IPS-18a (cell line): ENCODE measurements around the gene SH3TC1.

Experiments
- H3K27ac ChIP-seq: one replicate; pipeline ENCODE4 v1.5.1; 2013; ENCODE audit warnings: low read length
- H3K27me3 ChIP-seq: one replicate; pipeline ENCODE4 v1.6.1; 2013; ENCODE audit warnings: mild to moderate bottlenecking, low read length; ENCODE audit not compliant: control insufficient read depth, insufficient read depth
- H3K36me3 ChIP-seq: one replicate; pipeline ENCODE4 v1.6.1; 2013; ENCODE audit warnings: low read depth, low read length; ENCODE audit not compliant: control insufficient read depth
- H3K4me1 ChIP-seq: one replicate; pipeline ENCODE4 v1.6.1; 2013; ENCODE audit warnings: low read depth, low read length; ENCODE audit not compliant: control insufficient read depth
- H3K4me3 ChIP-seq: one replicate; pipeline ENCODE4 v1.5.1; 2013; ENCODE audit warnings: low read length
- H3K9ac ChIP-seq: one replicate; pipeline ENCODE4 v1.6.1; 2013; ENCODE audit warnings: mild to moderate bottlenecking, low read length, moderate library complexity
- H3K9me3 ChIP-seq: one replicate; pipeline ENCODE4 v1.6.1; 2013; ENCODE audit warnings: low read depth, low read length; ENCODE audit not compliant: control insufficient read depth

SH3TC1 gene

GRCh38 chr4:8231551-8232049, 32.5 kb downstream of the SH3TC1 start:
- Histone ChIP-seq H3K36me3 (no peaks in the 10 kb centered on the region), H3K4me1 (peaks cover 2% of the 10 kb centered on the region), H3K27ac (no peak overlapping the region), H3K4me3 (no peak overlapping the region), H3K27me3 (no peaks in the 10 kb centered on the region), H3K9me3 (no peaks in the 10 kb centered on the region), H3K9ac (no peak overlapping the region)

- Histone ChIP-seq H3K27me3 (no peaks in the 10 kb centered on the region), H3K9me3 (no peaks in the 10 kb centered on the region), H3K36me3 (no peaks in the 10 kb centered on the region), H3K27ac (no peak overlapping the region), H3K4me1 (no peaks in the 10 kb centered on the region), H3K9ac (no peak overlapping the region), H3K4me3 (no peak overlapping the region)
Measured at GRCh38 chr4:8232748-8233147, 33.7 kb downstream of the SH3TC1 start.

GRCh38 chr4:8233672-8234484, 34.8 kb downstream of the SH3TC1 start:
- Histone ChIP-seq H3K27ac (no peak overlapping the region), H3K9ac (no peak overlapping the region), H3K36me3 (no peaks in the 10 kb centered on the region), H3K4me1 (no peaks in the 10 kb centered on the region), H3K27me3 (no peaks in the 10 kb centered on the region), H3K4me3 (no peak overlapping the region), H3K9me3 (no peaks in the 10 kb centered on the region)

GRCh38 chr4:8234715-8235114, 35.6 kb downstream of the SH3TC1 start:
- H3K27me3 ChIP-seq = no peaks in the 10 kb centered on the region
- no peaks in the 10 kb centered on the region for H3K9me3 ChIP-seq
- no peaks in the 10 kb centered on the region for H3K36me3 ChIP-seq
- H3K4me1 ChIP-seq = no peaks in the 10 kb centered on the region
- no peak overlapping the region for H3K4me3 ChIP-seq
- no peak overlapping the region for H3K9ac ChIP-seq
- no peak overlapping the region for H3K27ac ChIP-seq

- H3K9me3 ChIP-seq = no peaks in the 10 kb centered on the region
- H3K27ac ChIP-seq = no peak overlapping the region
- no peak overlapping the region for H3K4me3 ChIP-seq
- H3K36me3 ChIP-seq = no peaks in the 10 kb centered on the region
- no peak overlapping the region for H3K9ac ChIP-seq
- no peaks in the 10 kb centered on the region for H3K4me1 ChIP-seq
- H3K27me3 ChIP-seq = no peaks in the 10 kb centered on the region
Measured at GRCh38 chr4:8235224-8235623, 36.1 kb downstream of the SH3TC1 start.

GRCh38 chr4:8235686-8236085, 36.6 kb downstream of the SH3TC1 start:
- Histone ChIP-seq H3K27ac (no peak overlapping the region), H3K36me3 (no peaks in the 10 kb centered on the region), H3K4me1 (no peaks in the 10 kb centered on the region)

GRCh38 chr4:8236106-8236919, 37.2 kb downstream of the SH3TC1 start:
- Histone ChIP-seq H3K36me3 (no peaks in the 10 kb centered on the region), H3K4me3 (no peak overlapping the region), H3K9me3 (no peaks in the 10 kb centered on the region), H3K27me3 (no peaks in the 10 kb centered on the region), H3K4me1 (no peaks in the 10 kb centered on the region), H3K27ac (no peak overlapping the region), H3K9ac (no peak overlapping the region)

More at GRCh38 chr4:8235686-8236085, 36.6 kb downstream of the SH3TC1 start:
- H3K4me3 ChIP-seq = no peak overlapping the region
- no peak overlapping the region for H3K9ac ChIP-seq
- H3K27me3 ChIP-seq = no peaks in the 10 kb centered on the region
- no peaks in the 10 kb centered on the region for H3K9me3 ChIP-seq

- Histone ChIP-seq H3K9me3 (no peaks in the 10 kb centered on the region), H3K9ac (no peak overlapping the region), H3K36me3 (no peaks in the 10 kb centered on the region), H3K27ac (no peak overlapping the region), H3K27me3 (no peaks in the 10 kb centered on the region), H3K4me1 (no peaks in the 10 kb centered on the region), H3K4me3 (no peak overlapping the region)
Measured at GRCh38 chr4:8236920-8237195, 37.8 kb downstream of the SH3TC1 start.

GRCh38 chr4:8237256-8237989, 38.3 kb downstream of the SH3TC1 start:
- no peak overlapping the region for H3K27ac ChIP-seq
- H3K9ac ChIP-seq = no peak overlapping the region
- no peaks in the 10 kb centered on the region for H3K36me3 ChIP-seq
- peaks cover under 1% of the 10 kb centered on the region for H3K4me1 ChIP-seq
- H3K4me3 ChIP-seq = no peak overlapping the region
- no peaks in the 10 kb centered on the region for H3K9me3 ChIP-seq
- no peaks in the 10 kb centered on the region for H3K27me3 ChIP-seq

GRCh38 chr4:8238036-8238511, 39.0 kb downstream of the SH3TC1 start:
- Histone ChIP-seq H3K4me1 (peaks cover 6% of the 10 kb centered on the region), H3K4me3 (no peak overlapping the region), H3K9me3 (no peaks in the 10 kb centered on the region), H3K27ac (no peak overlapping the region), H3K9ac (no peak overlapping the region), H3K27me3 (peaks cover 4% of the 10 kb centered on the region), H3K36me3 (no peaks in the 10 kb centered on the region)

- no peaks in the 10 kb centered on the region for H3K9me3 ChIP-seq
- peaks cover 6% of the 10 kb centered on the region for H3K4me1 ChIP-seq
- no peak overlapping the region for H3K9ac ChIP-seq
- H3K4me3 ChIP-seq = no peak overlapping the region
- H3K36me3 ChIP-seq = no peaks in the 10 kb centered on the region
- H3K27me3 ChIP-seq = peaks cover 4% of the 10 kb centered on the region
- no peak overlapping the region for H3K27ac ChIP-seq
Measured at GRCh38 chr4:8238515-8239053, 39.5 kb downstream of the SH3TC1 start.
